NCI-H1092 treated with DMSO at 0.1 percent for 48 hours (cell line): ENCODE results near the gene FAM237A.
A peak's percentile ranks its signal among the peaks of the same experiment; 100 is the strongest.

Experiments used
- DNase-seq: peaks from one replicate; lab custom pipeline; 2025; lab: John Stamatoyannopoulos, UW

The FAM237A gene

DNA sequence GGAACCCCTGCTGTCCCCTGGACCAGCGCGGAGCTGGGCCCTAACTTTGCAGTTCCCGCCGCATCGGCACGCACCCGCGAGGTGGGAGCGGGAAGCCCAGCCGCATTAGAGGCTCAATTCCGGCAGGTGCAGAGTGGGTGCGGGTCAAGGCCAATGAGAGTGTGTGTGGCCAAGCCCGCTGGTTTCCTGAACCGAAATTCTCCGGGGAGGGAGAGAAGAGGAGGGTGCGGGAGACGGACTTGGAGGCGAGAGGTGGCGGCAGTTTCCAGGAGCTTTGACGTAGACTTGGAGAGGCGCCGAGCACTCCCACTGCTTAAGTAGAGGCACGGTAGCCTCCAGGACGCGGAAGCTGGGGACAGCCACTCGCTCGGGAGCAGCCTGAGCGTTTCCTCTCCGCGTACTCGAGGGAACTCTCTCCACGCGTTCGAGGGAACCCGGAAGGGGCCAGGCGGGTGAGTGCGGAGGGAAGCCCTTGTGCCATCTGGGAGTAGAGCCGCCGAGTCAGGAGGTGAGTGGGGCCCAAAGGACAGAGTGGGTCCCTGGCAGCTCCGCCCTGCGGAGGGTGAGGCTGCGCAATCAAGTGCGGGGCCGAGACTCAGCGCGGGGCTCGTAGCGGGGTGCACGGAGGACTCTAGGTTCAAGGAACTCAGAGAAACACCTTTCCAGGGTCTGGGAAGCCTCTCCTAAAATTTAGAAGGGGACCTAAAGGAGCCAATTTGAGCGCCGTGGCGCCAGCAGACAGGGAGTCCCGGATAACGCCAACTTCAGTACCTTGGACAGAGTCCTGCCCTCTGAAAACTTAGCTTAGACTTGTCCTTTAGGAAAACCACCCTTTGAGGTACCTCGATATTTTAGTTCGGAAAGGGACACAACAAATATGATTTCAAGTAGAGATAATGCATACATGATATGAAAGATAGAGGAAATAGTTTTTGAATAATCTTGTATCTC lies at the start of gene FAM237A:
TSS of gene FAM237A (plus strand) at position 413 of the 951 bp plus-strand sequence. CDS start 1,750 bp downstream, outside the sequence.
- DNase-seq, result peak; percentile 1

DNA sequence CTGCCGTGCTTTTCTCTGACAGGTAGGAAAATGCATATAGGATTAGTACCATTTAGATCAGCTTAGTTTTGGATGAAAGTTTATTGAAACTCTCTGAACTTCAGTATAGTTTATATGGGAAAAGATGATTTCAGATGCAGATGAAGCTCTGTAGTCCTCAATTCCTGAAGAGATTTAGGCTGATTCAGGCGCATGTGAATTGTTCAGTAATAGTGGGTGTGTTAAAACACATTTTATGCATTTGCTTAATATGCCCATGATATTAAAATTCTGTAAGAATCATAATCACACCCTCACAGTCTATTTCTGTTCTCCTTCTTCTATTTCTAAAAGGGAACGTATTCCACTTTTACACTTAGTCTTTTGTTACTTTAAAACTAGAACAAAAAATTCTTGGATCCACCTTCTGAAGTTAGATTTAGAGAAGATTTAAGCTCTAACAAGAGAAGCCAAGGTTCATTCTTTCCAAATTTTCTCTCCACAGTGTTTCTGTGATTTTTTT lies 44.5 kb upstream of the FAM237A start:
- no peak for DNase-seq

DNA sequence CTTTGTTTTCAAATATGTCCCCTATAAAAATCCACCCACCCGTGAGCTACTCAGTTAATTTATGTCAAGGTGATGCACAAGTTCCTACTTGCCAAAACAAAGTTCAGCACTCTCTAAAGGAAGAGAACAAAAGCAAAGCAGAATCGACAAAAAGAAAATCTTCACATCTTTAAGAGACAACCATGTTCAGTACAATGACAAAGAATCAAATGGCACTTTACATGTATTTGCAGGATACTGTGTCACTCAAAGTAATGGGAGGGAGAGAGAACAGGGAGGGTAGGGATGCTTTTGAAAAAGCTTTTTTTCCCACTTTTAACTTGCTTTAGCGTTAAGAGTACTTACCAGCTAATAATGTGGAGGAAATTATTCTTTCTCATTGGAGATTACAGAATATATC lies 39.0 kb upstream of the FAM237A start:
- no peak for DNase-seq

DNA sequence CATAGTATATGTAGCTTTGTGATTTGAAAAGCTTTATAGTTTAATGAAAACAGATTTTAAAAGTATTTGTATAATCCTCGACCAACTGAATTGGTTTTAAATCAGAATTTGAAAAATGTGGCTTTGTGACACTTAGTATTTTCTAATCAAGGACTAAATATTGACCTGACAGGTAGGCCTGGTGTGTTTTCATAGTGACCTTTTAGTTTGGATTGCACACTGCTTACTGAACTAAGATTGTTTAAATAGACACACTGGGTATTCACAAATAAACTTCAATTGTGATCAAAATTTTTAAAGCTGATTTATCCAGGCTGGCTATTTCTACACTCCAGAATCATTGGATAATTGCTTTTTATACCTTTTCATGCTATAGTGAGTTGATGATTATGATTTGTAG lies 31.8 kb upstream of the FAM237A start:
- no peak for DNase-seq

DNA sequence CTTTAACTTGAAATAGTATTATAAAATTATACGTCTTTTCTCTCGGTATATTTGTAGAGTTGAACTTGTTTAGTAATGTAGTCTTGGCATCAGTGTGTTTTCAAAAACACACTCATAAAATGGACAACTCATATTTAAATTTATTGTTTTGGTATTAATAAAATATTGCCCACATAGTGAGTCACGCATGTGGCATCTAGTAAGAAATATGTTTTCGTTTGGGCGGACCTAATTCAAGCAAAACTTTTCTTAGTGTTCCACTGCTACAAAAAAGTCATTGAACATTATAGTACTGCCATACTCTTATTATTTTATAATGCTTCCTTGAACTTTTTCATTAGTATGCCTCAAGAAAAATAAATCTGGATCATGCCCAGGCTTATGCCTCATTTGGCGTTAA lies 31.1 kb upstream of the FAM237A start:
- DNase-seq, result no peak

DNA sequence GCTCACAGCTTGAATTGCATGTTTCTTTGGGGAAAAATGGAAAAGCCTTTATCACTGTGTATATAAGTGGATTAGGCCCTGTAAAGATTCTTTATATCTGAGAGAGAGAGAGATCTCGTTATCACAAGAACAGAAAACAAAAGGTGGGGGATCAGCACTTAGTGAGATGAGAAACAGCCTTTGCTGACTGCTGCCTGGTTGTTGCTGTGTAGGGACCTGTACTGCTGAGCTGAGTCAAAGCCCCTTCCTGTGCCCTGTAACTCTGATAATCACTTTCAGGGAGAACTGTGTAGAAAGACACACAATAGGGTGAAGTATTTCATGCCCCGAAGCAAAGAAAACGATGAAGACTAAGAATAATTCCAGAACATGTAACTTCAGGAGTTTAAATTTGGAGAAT lies 30.6 kb upstream of the FAM237A start:
- DNase-seq, result no peak

DNA sequence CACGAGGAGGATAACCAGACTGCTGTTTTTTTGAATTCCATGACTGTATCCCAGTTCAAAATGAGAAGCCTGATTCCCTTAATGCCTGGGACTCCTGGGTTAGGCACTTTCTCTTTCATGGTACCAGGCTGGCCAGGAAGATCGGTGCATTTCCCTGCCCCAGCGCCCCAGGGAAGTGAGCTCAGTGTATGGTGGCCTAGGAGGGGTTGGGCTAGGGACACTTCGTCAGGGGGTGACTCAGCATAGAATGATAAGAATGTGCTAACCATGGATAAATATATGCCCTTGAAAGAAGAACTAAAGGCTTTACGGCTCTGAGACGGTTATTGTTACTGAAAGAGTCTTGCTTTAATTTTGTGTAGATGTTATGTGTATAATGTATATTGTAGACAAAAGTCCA lies 27.5 kb upstream of the FAM237A start:
- no peak for DNase-seq

DNA sequence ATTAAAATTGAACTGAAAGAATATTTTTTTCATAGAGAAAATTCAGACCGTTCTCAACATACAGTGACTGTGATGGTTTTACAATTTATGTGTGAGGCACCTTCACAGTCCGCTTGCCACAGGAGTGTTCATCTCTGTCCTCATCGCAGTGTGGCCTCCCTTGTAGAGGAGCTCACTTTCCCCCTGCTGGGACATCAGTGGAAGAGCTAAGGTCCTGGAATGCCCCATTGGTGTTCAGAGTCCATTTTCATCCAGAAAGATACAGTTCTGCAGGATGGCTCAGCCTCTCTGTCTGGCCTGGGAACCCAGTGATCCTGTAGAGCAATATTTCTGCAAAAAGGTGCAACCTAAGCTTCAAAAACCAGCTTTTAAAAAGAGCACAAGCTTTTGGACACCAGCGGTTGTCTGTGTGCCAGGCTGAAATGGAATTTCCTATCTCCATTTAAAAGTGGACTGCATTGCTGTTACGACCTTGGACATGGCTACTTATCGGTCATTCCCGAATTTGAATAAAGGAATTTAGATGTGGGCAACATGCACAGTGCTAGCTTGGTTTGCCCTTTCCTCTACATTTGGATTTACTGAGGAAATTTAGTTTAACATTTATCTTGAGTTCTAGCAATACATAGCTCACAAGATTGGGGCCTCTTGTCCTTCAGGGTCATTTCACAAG lies 26.7 kb upstream of the FAM237A start:
- no peak for DNase-seq

DNA sequence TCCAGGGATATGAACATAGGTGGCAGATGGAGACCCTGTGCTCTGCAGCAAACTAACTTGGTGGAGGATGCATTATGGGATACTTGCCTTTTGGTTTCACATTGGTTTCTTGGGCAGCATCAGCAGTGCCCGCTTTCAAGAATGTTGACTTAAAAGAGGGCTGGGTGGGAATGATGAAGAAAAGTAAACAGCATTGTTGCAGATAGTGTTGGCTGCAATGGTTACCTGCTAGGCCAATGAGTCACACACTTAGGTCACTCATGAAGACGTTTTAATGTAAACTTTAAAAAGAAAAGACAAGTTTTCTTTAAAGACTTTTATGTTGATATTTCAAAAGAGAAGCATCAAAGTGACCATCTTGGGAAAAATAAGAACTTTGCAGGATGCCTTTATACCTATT lies 26.1 kb upstream of the FAM237A start:
- DNase-seq, result no peak

DNA sequence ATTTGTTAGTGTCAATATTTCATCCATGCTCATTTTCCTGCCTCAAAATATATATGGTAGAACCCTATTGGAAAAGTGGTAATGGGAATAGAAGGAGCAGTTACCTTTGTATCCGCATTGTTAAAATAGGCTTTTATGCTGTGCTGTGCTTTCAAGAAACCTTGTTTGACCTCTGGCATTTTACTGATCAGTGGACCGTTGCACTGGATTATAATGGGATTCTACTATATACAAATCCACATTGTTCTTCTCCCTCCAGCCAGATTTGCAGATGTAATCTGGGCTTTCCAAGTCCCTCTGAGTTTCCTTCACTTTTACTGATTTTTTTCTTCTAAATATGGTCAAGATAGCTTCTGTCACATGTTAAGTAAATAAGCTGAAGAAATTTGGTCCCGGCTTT lies 23.3 kb upstream of the FAM237A start:
- DNase-seq, result no peak

DNA sequence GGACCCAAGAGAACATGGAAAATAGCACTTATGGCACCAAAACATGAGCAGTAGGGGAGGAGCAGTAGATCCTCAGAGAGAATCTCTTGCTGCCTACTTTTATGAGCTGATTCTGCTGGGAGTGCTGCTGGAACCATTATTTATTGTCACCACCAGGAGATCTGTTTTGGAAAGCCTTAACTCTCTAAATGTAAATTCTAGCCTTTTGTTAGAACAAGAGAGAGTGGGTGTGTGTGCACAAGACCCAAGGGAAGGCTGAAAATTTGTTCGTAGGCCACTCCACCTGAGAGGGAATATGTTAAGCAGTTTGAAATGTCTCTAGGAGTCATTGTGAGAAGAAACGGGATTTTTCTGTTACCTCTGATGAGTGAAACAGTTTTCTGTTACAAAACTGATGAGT lies 16.2 kb upstream of the FAM237A start:
- no peak for DNase-seq

DNA sequence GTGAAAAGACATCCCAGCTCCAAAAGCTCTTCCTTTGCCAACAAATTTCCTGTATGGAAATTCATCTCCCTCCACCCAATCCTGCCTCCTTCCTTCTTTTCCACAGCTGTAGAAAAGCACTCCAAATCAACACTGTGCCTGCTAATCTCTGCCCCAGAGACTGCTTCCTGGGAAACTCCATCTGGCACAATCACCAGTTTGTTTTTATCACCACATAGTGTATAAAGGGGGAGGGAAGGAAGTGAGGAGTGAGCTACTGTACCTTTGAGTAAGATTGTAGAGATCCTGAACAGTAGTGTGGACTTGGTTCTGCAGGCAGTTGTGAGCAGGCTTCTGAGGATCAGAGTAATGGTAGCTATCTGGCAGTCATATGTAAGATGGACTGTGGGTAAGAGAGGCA lies 14.7 kb upstream of the FAM237A start:
- no peak for DNase-seq

DNA sequence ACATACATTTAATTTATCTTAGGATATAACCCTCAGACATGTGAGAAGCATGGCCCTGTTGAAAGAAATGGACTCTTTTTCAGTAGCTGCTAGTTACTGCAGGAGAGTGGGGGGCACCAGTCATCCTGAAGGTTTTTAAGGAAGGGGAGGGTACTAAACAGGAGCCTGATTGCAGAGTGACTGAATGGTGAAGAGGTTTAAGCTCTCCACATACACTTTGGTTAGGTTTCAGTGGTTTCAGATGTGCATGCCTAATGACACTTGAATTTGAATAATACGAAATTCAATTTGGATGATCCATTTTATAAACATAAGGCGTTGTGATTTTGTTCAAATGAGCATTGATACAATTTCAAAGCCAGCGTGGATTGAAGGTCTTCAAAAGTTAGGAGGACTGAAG lies 10.9 kb upstream of the FAM237A start:
- no peak for DNase-seq

DNA sequence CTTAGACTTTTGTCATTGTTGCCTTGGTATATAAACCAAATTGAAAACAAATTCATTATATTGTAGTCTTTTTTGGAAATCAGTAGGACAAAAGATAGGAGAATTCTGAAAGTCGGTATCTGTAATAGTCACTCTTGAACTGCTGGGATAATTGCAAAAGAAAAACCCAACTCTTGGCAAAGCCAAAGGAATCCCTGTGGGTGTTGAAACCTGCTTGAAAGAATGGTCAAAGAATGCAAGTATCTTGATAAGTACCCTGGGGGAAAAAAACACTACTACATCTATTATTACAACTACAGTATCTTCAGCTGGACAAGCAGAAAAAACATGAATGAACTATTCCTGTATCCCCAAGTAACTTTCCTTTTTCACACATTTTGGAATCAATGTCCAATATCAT lies 7.3 kb upstream of the FAM237A start:
- no peak for DNase-seq

DNA sequence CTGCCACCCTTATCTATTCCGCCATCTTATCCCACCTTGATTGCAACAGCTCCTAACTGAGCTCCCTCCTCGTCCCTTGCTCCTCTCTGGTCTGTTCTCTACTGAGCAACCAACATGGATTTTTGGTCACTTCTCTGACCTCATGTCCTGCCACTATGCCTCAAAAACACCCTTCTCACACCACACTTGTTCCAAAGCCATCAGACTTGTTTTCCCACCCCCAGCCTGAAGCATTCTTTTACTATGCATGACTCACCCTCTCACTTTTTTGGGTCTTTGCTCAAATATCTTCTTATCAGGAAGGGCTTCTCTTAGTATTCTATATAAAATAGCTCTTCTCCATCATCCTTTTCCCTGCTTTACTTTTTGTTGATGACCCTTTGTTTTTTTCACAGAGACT lies 2.7 kb upstream of the FAM237A start:
- no peak for DNase-seq

DNA sequence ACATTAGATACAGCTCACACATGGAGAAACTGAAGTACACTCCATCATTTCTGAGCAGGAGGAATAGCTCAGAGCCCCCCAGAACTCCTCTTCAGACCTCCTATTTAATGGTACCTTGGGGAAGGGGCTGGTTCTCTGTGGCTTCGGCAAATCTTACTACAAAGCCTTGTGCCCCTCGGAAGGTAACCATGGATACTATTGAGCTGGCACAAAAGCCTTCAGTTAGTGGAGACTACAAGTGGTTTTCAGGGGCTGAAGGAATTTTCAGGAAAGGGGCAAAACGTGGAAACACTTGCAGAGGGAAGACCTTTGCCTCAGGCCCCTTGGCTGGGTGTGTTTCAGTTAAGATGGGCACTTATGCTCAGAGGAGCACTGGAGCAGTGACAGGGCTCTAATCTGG lies 1.1 kb upstream of the FAM237A start:
- DNase-seq, result no peak

DNA sequence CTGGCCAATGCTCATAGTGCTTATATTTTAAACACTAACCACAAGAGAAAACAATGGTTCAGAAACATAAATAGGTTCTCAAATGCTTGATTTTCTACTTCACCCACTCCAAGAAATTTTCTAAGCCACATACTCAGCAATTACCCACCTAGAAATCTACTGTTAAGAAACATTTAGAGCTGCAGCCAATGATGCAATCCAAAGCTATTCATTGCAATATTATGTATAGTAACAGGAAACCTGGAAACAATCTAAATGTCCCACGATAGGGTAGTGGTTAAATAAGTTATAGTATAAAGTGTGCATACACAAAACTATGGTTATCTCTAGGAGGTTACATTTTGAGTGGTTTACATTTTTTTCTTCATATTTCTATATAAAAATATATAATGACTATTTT lies 5.7 kb downstream of the FAM237A start:
- no peak for DNase-seq

DNA sequence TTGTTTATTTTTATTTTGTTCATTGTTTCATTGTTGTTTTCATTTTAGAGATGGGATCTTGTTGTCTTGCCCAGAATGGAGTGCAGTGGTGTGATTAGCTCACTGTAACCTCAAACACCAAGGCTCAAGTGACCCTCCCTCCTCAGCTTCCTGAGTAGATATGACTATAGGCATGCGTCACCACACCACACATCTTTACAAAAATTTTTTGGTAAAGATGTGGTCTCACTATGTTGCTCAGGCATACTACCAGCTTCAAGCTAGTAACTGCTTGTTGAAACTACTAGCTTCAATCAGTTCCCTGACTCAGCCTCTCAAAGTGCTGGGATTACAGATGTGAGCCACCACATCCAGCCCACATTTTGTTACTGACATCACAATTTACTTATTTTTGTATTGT lies 14.8 kb downstream of the FAM237A start:
- no peak for DNase-seq

DNA sequence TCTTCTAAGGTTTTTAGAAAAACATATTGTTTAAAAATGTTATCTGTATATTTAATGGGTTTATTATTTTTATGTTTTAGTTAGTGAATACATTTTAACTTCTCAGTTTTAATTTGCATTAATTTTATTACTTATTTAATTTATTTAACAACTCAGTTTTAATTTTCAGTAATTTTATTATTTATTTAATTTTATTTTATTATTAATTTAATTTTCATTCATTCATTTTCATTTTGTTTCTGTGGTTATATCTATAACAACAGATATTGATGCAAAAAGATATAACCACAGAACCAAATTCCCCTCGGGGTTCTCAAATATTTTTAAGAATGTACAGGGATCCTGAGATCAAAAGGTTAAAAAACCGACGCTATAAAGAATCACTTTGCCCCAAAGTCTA lies 23.0 kb downstream of the FAM237A start:
- DNase-seq, result no peak

DNA sequence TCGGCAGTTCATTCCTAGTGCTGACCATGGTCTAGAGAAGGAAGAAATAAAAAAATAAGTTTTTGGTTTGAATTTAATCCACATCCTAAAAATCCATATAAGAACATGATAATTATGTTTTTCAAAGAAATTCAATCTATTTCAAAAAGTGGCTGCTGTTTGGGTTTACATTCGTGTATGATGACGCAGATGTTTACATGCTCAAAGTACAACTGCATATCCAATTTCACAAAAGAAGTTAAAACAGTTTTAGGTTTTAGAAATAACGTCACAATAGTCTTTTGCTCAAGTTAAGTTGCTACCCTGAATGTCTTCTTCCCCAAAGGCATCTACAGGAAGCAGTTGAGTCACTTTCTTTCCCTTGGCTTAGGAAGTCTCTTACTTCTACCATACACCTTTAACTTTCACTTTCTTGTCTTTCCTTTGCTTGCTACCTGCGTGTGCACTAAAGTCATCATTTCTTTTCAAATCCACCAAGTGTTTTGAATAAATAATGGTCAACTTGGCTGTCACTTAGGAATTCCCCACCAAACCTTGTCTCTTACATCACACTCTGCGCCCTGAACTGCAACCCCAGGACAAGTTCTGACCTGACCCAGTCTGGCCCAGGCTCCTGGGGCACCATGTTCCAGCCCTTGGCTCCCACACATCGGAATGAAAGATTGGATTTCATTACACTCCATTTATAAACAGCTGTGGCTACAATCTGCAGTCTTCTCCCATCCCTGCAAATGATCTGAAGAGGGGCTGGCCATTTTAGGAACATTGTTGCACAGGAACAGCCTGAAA lies 28.4 kb downstream of the FAM237A start:
- no peak for DNase-seq

DNA sequence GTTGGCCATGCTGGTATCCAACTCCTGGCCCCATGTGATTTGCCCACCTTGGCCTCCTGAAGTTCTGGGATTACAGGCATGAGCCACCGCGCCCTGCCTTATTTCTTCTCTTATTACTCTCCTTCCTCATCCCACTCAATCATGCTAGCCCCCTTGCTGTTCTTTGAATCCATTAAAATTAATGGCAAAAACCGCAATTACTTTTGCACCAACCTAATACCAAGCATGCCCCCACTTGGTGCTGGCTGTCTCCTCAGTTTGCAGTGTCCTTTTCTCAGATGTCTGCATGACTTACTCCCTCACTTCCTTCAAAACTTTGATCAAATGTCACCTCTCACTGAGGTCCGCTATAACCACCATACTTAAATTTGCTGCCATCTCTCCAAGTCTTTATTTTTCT lies 41.3 kb downstream of the FAM237A start:
- DNase-seq, result no peak

DNA sequence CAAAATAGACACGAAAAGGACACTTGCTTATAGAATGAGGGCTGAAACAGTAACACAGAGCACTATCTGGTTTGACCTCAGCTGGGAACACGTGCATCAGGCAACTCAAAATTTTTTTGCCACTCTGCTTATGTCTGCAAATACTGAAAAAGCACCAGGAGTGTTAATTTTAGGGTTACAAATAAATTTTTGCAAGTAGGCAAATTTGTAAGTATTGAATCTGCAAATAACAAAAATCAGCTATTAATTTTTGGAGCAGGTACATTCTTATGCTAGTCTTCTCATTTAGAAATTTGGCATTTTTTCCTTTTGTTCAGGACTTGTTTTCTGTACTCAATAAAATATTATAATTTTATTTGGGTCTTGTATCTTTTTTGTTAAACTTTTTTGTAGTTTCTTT lies 46.2 kb downstream of the FAM237A start:
- DNase-seq, result no peak

DNA sequence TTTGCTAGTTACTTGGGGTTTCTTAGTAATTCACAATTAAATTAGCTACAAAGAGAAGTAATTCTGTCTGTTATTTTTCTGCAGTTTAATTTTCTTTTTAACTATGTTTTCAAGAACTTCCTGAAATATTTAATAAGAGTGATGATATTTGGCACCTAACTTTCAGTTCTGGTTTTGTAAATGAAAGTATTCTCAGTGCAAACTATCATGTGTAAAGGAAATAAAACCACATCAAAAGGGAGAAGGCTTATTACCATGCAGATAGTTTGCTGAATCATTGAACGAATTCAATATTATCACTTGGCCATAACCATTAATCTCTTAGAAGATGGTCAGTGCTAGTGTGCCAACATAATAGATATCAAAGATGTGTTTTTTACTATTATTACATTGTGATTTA lies 46.7 kb downstream of the FAM237A start:
- no peak for DNase-seq
